Motor neuron (in vitro differentiated cells): ENCODE results near the gene PRPF38A. TPM values are rescaled to one million over a fixed set of nuclear protein-coding genes. Genes with fewer than 3 reads are reported as not detected.
A peak's percentile ranks its signal among the peaks of the same experiment; 100 is the strongest.
"Not testable (repeated sequence)": the region's sequence is repeated elsewhere in the genome, so short reads cannot be mapped to it uniquely, and the experiment has no call there.

ENCODE experiments used
- ATAC-seq, 8 experiments: fragments of 200-7000 bp; cut with Tn5 transposase; replicated peaks in 6 of 8; 2 replicates each; pipeline ENCODE4 v1.8.0; 2021; ENCODE audit warnings: mild to moderate bottlenecking in 8 of 8, moderate library complexity in 8 of 8
- H3K27ac ChIP-seq, 2 donors: fragments of 250-450 bp; sonication (Bioruptor Pico); 2 replicates each; pipeline ENCODE4 v1.9.0; 2021; ENCODE audit warnings: antibody characterized with exemption in 2 of 2, mild to moderate bottlenecking in 2 of 2, moderate library complexity in 1 of 2
- H3K4me1 ChIP-seq, 2 donors: fragments of 250-450 bp; sonication (Bioruptor Pico); replicated peaks in 1 of 2; 2 replicates each; pipeline ENCODE4 v1.6.1; 2021; ENCODE audit warnings: antibody characterized with exemption in 2 of 2, mild to moderate bottlenecking in 2 of 2, moderate library complexity in 1 of 2
- H3K4me3 ChIP-seq, 5 donors: fragments of 250-450 bp; sonication (Bioruptor Pico); 2 replicates each; pipeline ENCODE4 v1.9.0; 2021; ENCODE audit warnings: antibody characterized with exemption in 5 of 5, mild to moderate bottlenecking in 5 of 5, moderate library complexity in 4 of 5
- WGBS, 10 experiments: fragments of 450-650 bp; shearing (Covaris generic); methylation state at CpG; one replicate each; pipeline ENCODE4 v1.0.0; 2022; 5-methylcytosine and 5-hydroxymethylcytosine counted together
- in situ Hi-C, 9 experiments: fragments of 400-800 bp; cut with MboI; loops; one replicate each; pipeline ENCODE4 v1.15.0; 2021; ENCODE audit warnings: low sequenced_read_pairs in 9 of 9, low pct_unique_long_range_greater_than_20kb in 2 of 9; ENCODE audit not compliant: unreplicated experiment in 9 of 9
- total RNA-seq, 8 experiments: library from RNA; unstranded; fragments of 300-600 nt; gene quantifications; 2 replicates each; pipeline versions ENCODE4 v1.2.3 to v1.2.4, GENCODE V29; 2022

Gene PRPF38A
- total RNA-seq, 8 experiments from 2014 or later = 15.1 to 46.9 (median 35.7) TPM

GRCh38 chr1:52365746-52366516, 38.5 kb upstream of the PRPF38A start, which contains the start of gene CC2D1B:
Gene CC2D1B, minus strand, starts transcription at chr1:52366205. Its CDS starts 1,585 bp downstream, at chr1:52364620.
- H3K4me1 ChIP-seq = peaks cover 13 to 16% of the 10 kb centered on the region in 2 donors
- peak; percentile 85 to 95 (median 92) for ATAC-seq
- peak within 1 kb of the TSS; percentile 75 to 98 (median 90) for H3K4me3 ChIP-seq
- peak within 1 kb of the TSS; percentile 84 to 89 for H3K27ac ChIP-seq
- in situ Hi-C loops = no loop called here
- 0 to 3% (median 1%) methylated on average over 4 to 12 of the region's 92 CpGs; no CpG with 5 or more reads in 6 of the 10 experiments for WGBS, 10 experiments

- H3K4me3 ChIP-seq = peak overlapping the region; percentile 75 to 98 (median 90)
- no peak for ATAC-seq
- H3K4me1 ChIP-seq = peaks cover 13 to 16% of the 10 kb centered on the region in 2 donors
- 0 to 60% (median 20%) methylated on average over 1 to 8 of the region's 8 CpGs; no CpG with 5 or more reads in 6 of the 10 experiments for WGBS, 10 experiments
- H3K27ac ChIP-seq = peak overlapping the region; percentile 2 to 89
- in situ Hi-C loops = no loop called here
Measured at GRCh38 chr1:52366517-52366827, 37.9 kb upstream of the PRPF38A start.

GRCh38 chr1:52367272-52367671, 37.1 kb upstream of the PRPF38A start:
- in situ Hi-C loops = no loop called here
- WGBS, 10 experiments = 40 to 100% (median 97%) methylated on average over 1 to 5 of the region's 5 CpGs; no CpG with 5 or more reads in 2 of the 10 experiments
- Histone ChIP-seq H3K4me1 (peaks cover 13 to 16% of the 10 kb centered on the region in 2 donors), H3K4me3 (no peak overlapping the region), H3K27ac (no peak overlapping the region)
- no peak for ATAC-seq

GRCh38 chr1:52368383-52369172, 35.8 kb upstream of the PRPF38A start:
- in situ Hi-C loops = no loop called here
- 0 to 40% (median 28%) methylated on average over 1 to 18 of the region's 51 CpGs for WGBS, 10 experiments
- ATAC-seq = peak in 7 of 8 experiments; percentile 1 to 28 (median 15)
- peak overlapping the region; percentile 24 to 35 (median 33) for H3K4me3 ChIP-seq
- H3K4me1 ChIP-seq = peaks cover 13 to 16% of the 10 kb centered on the region in 2 donors
- H3K27ac ChIP-seq = peak overlapping the region; percentile 10 to 51

GRCh38 chr1:52369851-52370250, 34.6 kb upstream of the PRPF38A start:
- ATAC-seq, in situ Hi-C loops, H3K4me3 ChIP-seq, H3K27ac ChIP-seq: not testable (repeated sequence)
- peaks cover 8 to 10% of the 10 kb centered on the region in 2 donors for H3K4me1 ChIP-seq
- WGBS, 10 experiments = 56 to 100% (median 100%) methylated on average over 1 of the region's 1 CpG; no CpG with 5 or more reads in 7 of the 10 experiments

GRCh38 chr1:52385376-52385775, 19.0 kb upstream of the PRPF38A start:
- H3K4me1 ChIP-seq = no peaks in the 10 kb centered on the region
- no peak overlapping the region for H3K27ac ChIP-seq

GRCh38 chr1:52386458-52386857, 17.9 kb upstream of the PRPF38A start:
- Histone ChIP-seq H3K4me3 (no peak overlapping the region), H3K4me1 (no peaks in the 10 kb centered on the region), H3K27ac (no peak overlapping the region)
- in situ Hi-C loops = no loop called here
- no peak for ATAC-seq
- WGBS, 10 experiments = 78 to 100% (median 100%) methylated on average over 1 to 5 of the region's 5 CpGs; no CpG with 5 or more reads in 1 of the 10 experiments

More at GRCh38 chr1:52385376-52385775, 19.0 kb upstream of the PRPF38A start:
- no peak for ATAC-seq
- H3K4me3 ChIP-seq = no peak overlapping the region
- 90 to 100% (median 98%) methylated on average over 1 to 3 of the region's 3 CpGs; no CpG with 5 or more reads in 4 of the 10 experiments for WGBS, 10 experiments
- in situ Hi-C loops = no loop called here

- no peak for ATAC-seq
- no peaks in the 10 kb centered on the region for H3K4me1 ChIP-seq
- 81 to 100% (median 93%) methylated on average over 2 to 5 of the region's 5 CpGs; no CpG with 5 or more reads in 2 of the 10 experiments for WGBS, 10 experiments
- H3K4me3 ChIP-seq = no peak overlapping the region
- no peak overlapping the region for H3K27ac ChIP-seq
- in situ Hi-C loops = no loop called here
Measured at GRCh38 chr1:52393174-52393573, 11.2 kb upstream of the PRPF38A start.

- in situ Hi-C loops = no loop called here
- 89 to 100% (median 95%) methylated on average over 3 of the region's 3 CpGs; no CpG with 5 or more reads in 3 of the 10 experiments for WGBS, 10 experiments
- no peak for ATAC-seq
- Histone ChIP-seq H3K4me1 (peaks cover 3 to 6% of the 10 kb centered on the region in 2 donors), H3K4me3 (no peak overlapping the region), H3K27ac (no peak overlapping the region)
Measured at GRCh38 chr1:52399629-52400028, 4.8 kb upstream of the PRPF38A start.

- 91 to 100% (median 95%) methylated on average over 4 to 6 of the region's 6 CpGs; no CpG with 5 or more reads in 2 of the 10 experiments for WGBS, 10 experiments
- in situ Hi-C loops = no loop called here
- ATAC-seq = no peak
- Histone ChIP-seq H3K4me3 (no peak overlapping the region), H3K4me1 (peaks cover 3 to 6% of the 10 kb centered on the region in 2 donors), H3K27ac (no peak overlapping the region)
Measured at GRCh38 chr1:52400131-52400530, 4.3 kb upstream of the PRPF38A start.

- Histone ChIP-seq H3K4me3 (no peak overlapping the region), H3K4me1 (peaks cover 6 to 13% of the 10 kb centered on the region in 2 donors), H3K27ac (no peak overlapping the region)
- in situ Hi-C loops = no loop called here
- ATAC-seq = no peak
- 17 to 68% (median 50%) methylated on average over 1 to 3 of the region's 3 CpGs; no CpG with 5 or more reads in 1 of the 10 experiments for WGBS, 10 experiments
Measured at GRCh38 chr1:52402860-52403240, 1.6 kb upstream of the PRPF38A start.

- ATAC-seq = peak in 7 of 8 experiments; percentile 29 to 45 (median 36)
- in situ Hi-C loops = no loop called here
- 0 to 20% (median 0%) methylated on average over 2 to 16 of the region's 16 CpGs for WGBS, 10 experiments
- Histone ChIP-seq H3K27ac (peak overlapping the region in 1 of 2 donors; percentile 5), H3K4me1 (peaks cover 6 to 13% of the 10 kb centered on the region in 2 donors), H3K4me3 (peak overlapping the region; percentile 70 to 95 (median 91))
Measured at GRCh38 chr1:52403566-52404115, 761 bp upstream of the PRPF38A start.

GRCh38 chr1:52404975-52405338, 555 bp downstream of the PRPF38A start:
- Histone ChIP-seq H3K4me1 (peaks cover 6 to 13% of the 10 kb centered on the region in 2 donors), H3K27ac (peak overlapping the region; percentile 82 to 96), H3K4me3 (peak overlapping the region; percentile 70 to 95 (median 91))
- ATAC-seq = no peak
- WGBS, 10 experiments = 0 to 7% (median 1%) methylated on average over 1 to 8 of the region's 8 CpGs; no CpG with 5 or more reads in 1 of the 10 experiments
- in situ Hi-C loops = no loop called here
